HCT116 (cell line): Measurements from ENCODE around the gene PRAMEF20.
"Not testable (repeated sequence)": the region's sequence is repeated elsewhere in the genome, so short reads cannot be mapped to it uniquely, and the experiment has no call there.

ENCODE experiments used
- EGR1 ChIP-seq: IDR thresholded peaks from 2 replicates; pipeline ENCODE4 v1.6.1; 2012; ENCODE audit warnings: low read depth
- ELF1 ChIP-seq: IDR thresholded peaks from 2 replicates; pipeline ENCODE4 v1.6.1; 2012; ENCODE audit warnings: low read depth, borderline replicate concordance
- EZH2 ChIP-seq: fragments of 200-600 bp; sonication (generic); IDR thresholded peaks from 2 replicates; pipeline ENCODE4 v1.6.1; 2017; ENCODE audit warnings: antibody characterized with exemption, mixed run types
- FOSL1 ChIP-seq: IDR thresholded peaks from 2 replicates; pipeline ENCODE4 v1.6.1; 2012; ENCODE audit warnings: low read depth
- JUND ChIP-seq: IDR thresholded peaks from 2 replicates; pipeline ENCODE4 v1.6.1; 2012
- MAX ChIP-seq: IDR thresholded peaks from 2 replicates; pipeline ENCODE4 v1.6.1; 2012
- RAD21 ChIP-seq: IDR thresholded peaks from 2 replicates; pipeline ENCODE4 v1.6.1; 2012; ENCODE audit warnings: low read depth, mild to moderate bottlenecking
- SP1 ChIP-seq: IDR thresholded peaks from 2 replicates; pipeline ENCODE4 v1.6.1; 2012; ENCODE audit warnings: low read depth
- TCF7L2 ChIP-seq: IDR thresholded peaks from 2 replicates; pipeline ENCODE4 v1.7.0; 2011; ENCODE audit warnings: borderline replicate concordance, inconsistent platforms; ENCODE audit not compliant: insufficient read depth, insufficient read length; ENCODE audit errors: extremely low read depth
- YY1 ChIP-seq: IDR thresholded peaks from 2 replicates; pipeline ENCODE4 v1.6.1; 2011; ENCODE audit warnings: low read length, low read depth, moderate library complexity, mild to moderate bottlenecking; ENCODE audit not compliant: insufficient replicate concordance; ENCODE audit errors: extremely low read depth
- TF ChIP-seq, protein P1 (sequence below), 3 experiments: fragments of 200-600 bp in 1 of 3; sonication (generic) in 1 of 3; IDR thresholded peaks in 2 of 3; conservative IDR thresholded peaks in 1 of 3; 2 replicates each; pipeline ENCODE4 v1.5.1; 2012 to 2017; ENCODE audit warnings: low read depth in 2 of 3, low read length in 2 of 3, antibody characterized with exemption in 1 of 3, borderline replicate concordance in 1 of 3, control low read depth in 1 of 3, mild to moderate bottlenecking in 1 of 3, mixed read lengths in 1 of 3, mixed run types in 1 of 3, moderate library complexity in 1 of 3; ENCODE audit not compliant: insufficient read depth in 1 of 3
- TF ChIP-seq, protein P2 (sequence below): IDR thresholded peaks from 2 replicates; pipeline ENCODE4 v1.6.1; 2012; ENCODE audit warnings: low read depth

DNA sequence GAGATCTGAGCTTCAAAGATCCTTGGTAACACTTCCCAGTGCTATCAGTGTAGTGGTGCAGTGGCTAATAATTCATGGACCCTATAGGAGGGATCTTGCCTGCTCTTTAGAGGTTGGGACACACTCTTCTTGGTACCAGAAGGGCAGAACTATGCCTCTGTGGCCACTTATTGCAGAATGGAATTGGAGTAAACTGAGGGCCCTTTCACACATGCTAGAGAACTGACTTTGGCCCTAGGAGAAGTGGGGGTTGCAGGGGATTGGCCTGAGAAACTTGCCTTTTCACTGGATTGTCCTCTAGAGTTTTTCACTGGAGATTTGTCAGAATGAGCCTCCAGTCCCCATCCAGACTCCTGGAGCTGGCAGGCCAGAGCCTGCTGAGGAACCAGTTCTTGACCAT, 20.9 kb upstream of the PRAMEF20 start, which contains the start of gene PRAMEF17:
- TF ChIP-seq, protein P1, sequence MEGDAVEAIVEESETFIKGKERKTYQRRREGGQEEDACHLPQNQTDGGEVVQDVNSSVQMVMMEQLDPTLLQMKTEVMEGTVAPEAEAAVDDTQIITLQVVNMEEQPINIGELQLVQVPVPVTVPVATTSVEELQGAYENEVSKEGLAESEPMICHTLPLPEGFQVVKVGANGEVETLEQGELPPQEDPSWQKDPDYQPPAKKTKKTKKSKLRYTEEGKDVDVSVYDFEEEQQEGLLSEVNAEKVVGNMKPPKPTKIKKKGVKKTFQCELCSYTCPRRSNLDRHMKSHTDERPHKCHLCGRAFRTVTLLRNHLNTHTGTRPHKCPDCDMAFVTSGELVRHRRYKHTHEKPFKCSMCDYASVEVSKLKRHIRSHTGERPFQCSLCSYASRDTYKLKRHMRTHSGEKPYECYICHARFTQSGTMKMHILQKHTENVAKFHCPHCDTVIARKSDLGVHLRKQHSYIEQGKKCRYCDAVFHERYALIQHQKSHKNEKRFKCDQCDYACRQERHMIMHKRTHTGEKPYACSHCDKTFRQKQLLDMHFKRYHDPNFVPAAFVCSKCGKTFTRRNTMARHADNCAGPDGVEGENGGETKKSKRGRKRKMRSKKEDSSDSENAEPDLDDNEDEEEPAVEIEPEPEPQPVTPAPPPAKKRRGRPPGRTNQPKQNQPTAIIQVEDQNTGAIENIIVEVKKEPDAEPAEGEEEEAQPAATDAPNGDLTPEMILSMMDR (IDR thresholded peaks at IDR 0.05 in 2 of 3, conservative IDR thresholded peaks at IDR 0.05 in 1 of 3; ENCODE audit: borderline replicate concordance in 1 of 3, insufficient read depth in 1 of 3, low read depth in 2 of 3, low read length in 2 of 3) = not testable (repeated sequence)
- not testable (repeated sequence) for TF ChIP-seq JUND, RAD21, EGR1, MAX, ELF1, EZH2, TCF7L2, YY1, FOSL1, SP1
- TF ChIP-seq, protein P2, sequence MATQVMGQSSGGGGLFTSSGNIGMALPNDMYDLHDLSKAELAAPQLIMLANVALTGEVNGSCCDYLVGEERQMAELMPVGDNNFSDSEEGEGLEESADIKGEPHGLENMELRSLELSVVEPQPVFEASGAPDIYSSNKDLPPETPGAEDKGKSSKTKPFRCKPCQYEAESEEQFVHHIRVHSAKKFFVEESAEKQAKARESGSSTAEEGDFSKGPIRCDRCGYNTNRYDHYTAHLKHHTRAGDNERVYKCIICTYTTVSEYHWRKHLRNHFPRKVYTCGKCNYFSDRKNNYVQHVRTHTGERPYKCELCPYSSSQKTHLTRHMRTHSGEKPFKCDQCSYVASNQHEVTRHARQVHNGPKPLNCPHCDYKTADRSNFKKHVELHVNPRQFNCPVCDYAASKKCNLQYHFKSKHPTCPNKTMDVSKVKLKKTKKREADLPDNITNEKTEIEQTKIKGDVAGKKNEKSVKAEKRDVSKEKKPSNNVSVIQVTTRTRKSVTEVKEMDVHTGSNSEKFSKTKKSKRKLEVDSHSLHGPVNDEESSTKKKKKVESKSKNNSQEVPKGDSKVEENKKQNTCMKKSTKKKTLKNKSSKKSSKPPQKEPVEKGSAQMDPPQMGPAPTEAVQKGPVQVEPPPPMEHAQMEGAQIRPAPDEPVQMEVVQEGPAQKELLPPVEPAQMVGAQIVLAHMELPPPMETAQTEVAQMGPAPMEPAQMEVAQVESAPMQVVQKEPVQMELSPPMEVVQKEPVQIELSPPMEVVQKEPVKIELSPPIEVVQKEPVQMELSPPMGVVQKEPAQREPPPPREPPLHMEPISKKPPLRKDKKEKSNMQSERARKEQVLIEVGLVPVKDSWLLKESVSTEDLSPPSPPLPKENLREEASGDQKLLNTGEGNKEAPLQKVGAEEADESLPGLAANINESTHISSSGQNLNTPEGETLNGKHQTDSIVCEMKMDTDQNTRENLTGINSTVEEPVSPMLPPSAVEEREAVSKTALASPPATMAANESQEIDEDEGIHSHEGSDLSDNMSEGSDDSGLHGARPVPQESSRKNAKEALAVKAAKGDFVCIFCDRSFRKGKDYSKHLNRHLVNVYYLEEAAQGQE = not testable (repeated sequence)
